Upper lobe of left lung (tissue), 6 donors: ENCODE results near the gene PSMB2. TPM values are rescaled to one million over a fixed set of nuclear protein-coding genes. Genes with fewer than 3 reads are reported as not detected.
A peak's percentile ranks its signal among the peaks of the same experiment; 100 is the strongest.

ENCODE experiments used
- ATAC-seq, 2 donors: fragments of 200-7000 bp; cut with Tn5 transposase; one replicate each; pipeline ENCODE4 v1.9.1; 2022; ENCODE audit warnings: mild to moderate bottlenecking in 2 of 2, moderate library complexity in 2 of 2; ENCODE audit not compliant: low FRiP score in 2 of 2
- DNase-seq, 2 donors: peaks; one replicate each; pipeline ENCODE4 v3.0.0-alpha.2; 2019 to 2020
- H3K27ac ChIP-seq, 4 donors: fragments of 200-600 bp; sonication (generic); one replicate each; pipeline ENCODE4 v1.5.1; 2016 to 2019
- H3K27me3 ChIP-seq, 4 donors: fragments of 200-600 bp; sonication (generic); one replicate each; pipeline ENCODE4 v1.5.1; 2017 to 2019
- H3K36me3 ChIP-seq, 4 donors: fragments of 200-600 bp; sonication (generic); one replicate each; pipeline ENCODE4 v1.5.1; 2016 to 2019
- H3K4me1 ChIP-seq, 4 donors: fragments of 200-600 bp; sonication (generic); one replicate each; pipeline ENCODE4 v1.5.1; 2018 to 2019
- H3K4me3 ChIP-seq, 4 donors: fragments of 200-600 bp; sonication (generic); one replicate each; pipeline ENCODE4 v1.5.1; 2017 to 2019; ENCODE audit warnings: mild to moderate bottlenecking in 2 of 4, moderate library complexity in 1 of 4
- H3K9me3 ChIP-seq, 4 donors: fragments of 200-600 bp; sonication (generic); one replicate each; pipeline ENCODE4 v1.5.1; 2018 to 2019
- EP300 ChIP-seq, 4 donors: sonication (generic); formaldehyde crosslinking; IDR thresholded peaks; one replicate each; pipeline ENCODE4 v1.5.1; 2017; ENCODE audit warnings: antibody characterized with exemption in 4 of 4, control low read depth in 2 of 4
- POLR2A ChIP-seq, 4 donors: fragments of 450-650 bp; IDR thresholded peaks; one replicate each; pipeline ENCODE4 v1.5.1; 2016 to 2017; ENCODE audit warnings: antibody characterized with exemption in 4 of 4, mild to moderate bottlenecking in 2 of 4
- POLR2AphosphoS5 ChIP-seq, 2 donors: sonication (generic); formaldehyde crosslinking; IDR thresholded peaks; one replicate each; pipeline ENCODE4 v1.5.1; 2017; ENCODE audit warnings: antibody characterized with exemption in 2 of 2
- WGBS, 2 donors: methylation state at CpG; one replicate each; pipeline ENCODE4 v1.1.5; 2017 to 2018; 5-methylcytosine and 5-hydroxymethylcytosine counted together
- total RNA-seq, 6 donors: library from RNA; depleted of rRNA in 4 of 6; stranded (reverse); fragments of >200 nt in 4 of 6; gene quantifications; one replicate each; pipeline versions ENCODE4 v1.1.0 to v1.2.1, GENCODE V29; 2016 to 2021
- TF ChIP-seq, protein P1 (sequence below), 6 experiments: fragments of 450-650 bp in 4 of 6; fragments of 200-600 bp in 2 of 6; sonication (generic) in 2 of 6; IDR thresholded peaks; one replicate each; pipeline ENCODE4 v1.5.1; 2016 to 2019; ENCODE audit warnings: antibody characterized with exemption in 6 of 6
- donor health status: DM: no; HTN: no; CAD: no; lungs with moderate emphysema.
- donor health status: DM: no; HTN: yes; CAD: no; lungs with severe emphysema.

PSMB2 gene
- total RNA-seq, 6 donors from 2014 or later: 17.8 to 45.6 (median 38.7) TPM

DNA sequence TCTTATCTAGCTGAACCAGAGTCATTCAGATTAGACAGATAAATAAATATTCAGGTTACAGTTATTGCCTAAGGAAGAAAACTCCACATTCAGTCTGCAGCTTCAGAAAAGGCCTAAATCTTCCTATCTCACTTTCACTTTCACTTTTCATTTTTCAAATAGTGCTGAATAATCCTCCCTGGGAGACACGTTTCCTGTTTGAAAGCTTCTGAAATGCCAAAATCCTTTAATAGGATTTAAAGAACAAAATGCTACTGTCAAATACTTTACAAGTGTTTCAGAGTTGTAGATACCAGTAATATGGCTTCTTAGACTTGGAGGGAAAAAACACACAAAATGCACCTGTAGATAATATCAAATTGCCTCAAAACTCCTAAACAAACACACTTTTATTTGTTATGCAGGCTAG, 3.9 kb downstream of the PSMB2 start:
- ATAC-seq (no peak), DNase-seq (no peak)
- Histone ChIP-seq H3K27ac (peak overlapping the region; percentile 63 to 85 (median 70)), H3K4me3 (peak overlapping the region in 3 of 4 donors; percentile 13 to 42 (median 37)), H3K9me3 (no peaks in the 10 kb centered on the region), H3K36me3 (peaks cover 0 to 38% (median 25%) of the 10 kb centered on the region in 4 donors), H3K27me3 (no peaks in the 10 kb centered on the region), H3K4me1 (peaks cover 37 to 46% (median 45%) of the 10 kb centered on the region in 4 donors)
- no peak for TF ChIP-seq POLR2AphosphoS5 (IDR thresholded peaks at IDR 0.05)
- TF ChIP-seq, protein P1, sequence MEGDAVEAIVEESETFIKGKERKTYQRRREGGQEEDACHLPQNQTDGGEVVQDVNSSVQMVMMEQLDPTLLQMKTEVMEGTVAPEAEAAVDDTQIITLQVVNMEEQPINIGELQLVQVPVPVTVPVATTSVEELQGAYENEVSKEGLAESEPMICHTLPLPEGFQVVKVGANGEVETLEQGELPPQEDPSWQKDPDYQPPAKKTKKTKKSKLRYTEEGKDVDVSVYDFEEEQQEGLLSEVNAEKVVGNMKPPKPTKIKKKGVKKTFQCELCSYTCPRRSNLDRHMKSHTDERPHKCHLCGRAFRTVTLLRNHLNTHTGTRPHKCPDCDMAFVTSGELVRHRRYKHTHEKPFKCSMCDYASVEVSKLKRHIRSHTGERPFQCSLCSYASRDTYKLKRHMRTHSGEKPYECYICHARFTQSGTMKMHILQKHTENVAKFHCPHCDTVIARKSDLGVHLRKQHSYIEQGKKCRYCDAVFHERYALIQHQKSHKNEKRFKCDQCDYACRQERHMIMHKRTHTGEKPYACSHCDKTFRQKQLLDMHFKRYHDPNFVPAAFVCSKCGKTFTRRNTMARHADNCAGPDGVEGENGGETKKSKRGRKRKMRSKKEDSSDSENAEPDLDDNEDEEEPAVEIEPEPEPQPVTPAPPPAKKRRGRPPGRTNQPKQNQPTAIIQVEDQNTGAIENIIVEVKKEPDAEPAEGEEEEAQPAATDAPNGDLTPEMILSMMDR (IDR thresholded peaks at IDR 0.05): no peak
- TF ChIP-seq POLR2A (IDR thresholded peaks at IDR 0.05): no peak
- no peak for TF ChIP-seq EP300 (IDR thresholded peaks at IDR 0.05)
- 0% methylated on average over 1 of the region's 1 CpG for WGBS, 2 donors

DNA sequence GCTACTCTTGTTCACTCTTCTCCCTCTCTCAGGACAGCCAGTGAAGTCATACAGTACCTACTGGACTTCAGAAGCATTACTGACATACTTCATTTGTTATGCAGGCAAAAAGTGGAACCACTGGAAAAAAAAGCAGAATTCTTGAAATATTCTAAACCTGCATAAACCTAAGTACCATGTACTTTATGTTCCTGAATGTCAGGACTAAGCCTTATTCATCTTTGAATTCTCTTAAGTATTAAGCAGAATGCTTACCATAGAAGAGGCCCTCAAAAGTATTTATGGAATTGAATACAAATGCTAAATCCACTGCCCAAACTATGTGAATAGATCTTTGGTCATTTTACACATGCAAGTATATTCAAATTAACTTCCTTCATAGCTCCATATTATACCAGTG, 7.8 kb downstream of the PSMB2 start:
- no peaks in the 10 kb centered on the region for H3K9me3 ChIP-seq
- DNase-seq: no peak
- H3K27ac ChIP-seq: no peak overlapping the region
- TF ChIP-seq EP300 (IDR thresholded peaks at IDR 0.05) (no peak), POLR2AphosphoS5 (IDR thresholded peaks at IDR 0.05) (no peak), POLR2A (IDR thresholded peaks at IDR 0.05) (no peak)
- TF ChIP-seq, protein P1 (IDR thresholded peaks at IDR 0.05): no peak
- no peak overlapping the region for H3K4me3 ChIP-seq
- no peak for ATAC-seq
- H3K36me3 ChIP-seq: peaks cover 0 to 77% (median 53%) of the 10 kb centered on the region in 4 donors
- peaks cover 21 to 24% (median 22%) of the 10 kb centered on the region in 4 donors for H3K4me1 ChIP-seq
- no peaks in the 10 kb centered on the region for H3K27me3 ChIP-seq

DNA sequence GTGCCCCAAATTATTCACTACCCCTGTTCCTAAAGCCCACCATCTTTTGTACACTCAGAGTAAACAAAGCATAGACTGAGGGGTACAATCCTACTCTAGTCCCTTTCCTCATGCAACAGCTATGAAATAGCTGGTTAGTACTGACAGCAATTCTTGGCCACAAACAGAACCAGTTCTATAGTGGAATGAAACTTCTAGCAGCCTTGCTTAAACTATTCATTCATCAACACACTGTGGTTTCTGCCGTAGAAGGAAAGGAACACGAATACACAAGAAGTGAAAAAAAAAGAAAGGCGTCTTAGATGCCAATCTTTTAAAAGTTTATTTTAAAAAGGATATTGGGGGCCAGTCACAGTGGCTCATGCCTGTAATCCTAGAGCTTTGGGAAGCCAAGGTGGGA, 9.9 kb downstream of the PSMB2 start:
- WGBS, 2 donors: 84 to 91% methylated on average over 3 of the region's 3 CpGs
- TF ChIP-seq EP300 (IDR thresholded peaks at IDR 0.05): no peak
- no peak for TF ChIP-seq POLR2AphosphoS5 (IDR thresholded peaks at IDR 0.05)
- no peak for TF ChIP-seq POLR2A (IDR thresholded peaks at IDR 0.05)
- TF ChIP-seq, protein P1 (IDR thresholded peaks at IDR 0.05): no peak
- H3K4me1 ChIP-seq: peaks cover 0 to 5% (median 2%) of the 10 kb centered on the region in 4 donors
- DNase-seq: no peak
- no peak overlapping the region for H3K4me3 ChIP-seq
- no peak for ATAC-seq
- no peaks in the 10 kb centered on the region for H3K9me3 ChIP-seq
- peaks cover 0 to 91% (median 53%) of the 10 kb centered on the region in 4 donors for H3K36me3 ChIP-seq
- no peaks in the 10 kb centered on the region for H3K27me3 ChIP-seq
- H3K27ac ChIP-seq: no peak overlapping the region

DNA sequence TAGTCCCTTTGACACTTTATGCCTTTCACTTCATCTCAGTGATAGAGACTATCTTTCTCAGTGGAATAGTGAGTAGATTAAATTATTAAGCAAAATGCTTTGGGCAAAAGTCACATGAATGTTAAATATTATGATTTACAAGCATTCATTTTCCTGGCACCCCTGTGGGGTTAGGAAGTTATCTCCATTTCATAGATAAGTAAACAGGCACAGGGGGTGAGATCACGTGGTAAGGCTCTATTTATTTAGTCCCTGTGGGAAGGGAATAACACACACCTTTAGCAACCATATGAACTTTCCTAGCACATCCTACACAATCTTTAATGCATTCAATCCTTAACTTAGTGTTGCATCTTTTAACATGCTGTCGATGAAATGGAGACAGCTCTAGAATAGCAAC, 12.3 kb downstream of the PSMB2 start:
- Histone ChIP-seq H3K27me3 (no peaks in the 10 kb centered on the region), H3K27ac (no peak overlapping the region), H3K9me3 (no peaks in the 10 kb centered on the region), H3K4me1 (peaks cover 0 to 5% (median 0%) of the 10 kb centered on the region in 4 donors), H3K4me3 (no peak overlapping the region), H3K36me3 (peaks cover 0 to 88% (median 39%) of the 10 kb centered on the region in 4 donors)
- TF ChIP-seq EP300 (IDR thresholded peaks at IDR 0.05): no peak
- TF ChIP-seq, protein P1 (IDR thresholded peaks at IDR 0.05): no peak
- TF ChIP-seq POLR2AphosphoS5 (IDR thresholded peaks at IDR 0.05): no peak
- TF ChIP-seq POLR2A (IDR thresholded peaks at IDR 0.05): no peak
- no peak for ATAC-seq
- 53 to 73% methylated on average over 2 of the region's 2 CpGs for WGBS, 2 donors
- DNase-seq: no peak

DNA sequence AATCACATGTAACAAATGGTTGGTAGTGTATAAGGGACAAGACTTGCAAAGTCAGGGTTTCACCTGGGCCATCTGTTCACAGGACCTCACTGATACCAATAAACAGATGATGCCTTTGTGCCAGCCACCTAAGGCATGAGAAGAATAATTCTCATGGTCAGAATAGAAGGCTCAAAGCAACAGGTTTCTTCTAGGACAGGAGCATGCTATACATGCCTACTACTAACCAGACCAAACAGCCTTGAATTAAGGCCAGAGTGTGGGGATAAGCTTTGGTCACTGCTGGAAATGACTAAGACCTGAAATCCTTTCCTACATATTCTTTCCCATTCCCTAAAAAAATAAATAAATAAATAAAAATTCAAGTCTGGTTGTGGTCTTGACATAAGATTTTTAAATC, 17.5 kb downstream of the PSMB2 start:
- H3K27me3 ChIP-seq: no peaks in the 10 kb centered on the region
- no peak for TF ChIP-seq POLR2AphosphoS5 (IDR thresholded peaks at IDR 0.05)
- no peak for TF ChIP-seq EP300 (IDR thresholded peaks at IDR 0.05)
- TF ChIP-seq, protein P1 (IDR thresholded peaks at IDR 0.05): no peak
- TF ChIP-seq POLR2A (IDR thresholded peaks at IDR 0.05): no peak
- peaks cover 0 to 63% (median 11%) of the 10 kb centered on the region in 4 donors for H3K36me3 ChIP-seq
- H3K27ac ChIP-seq: no peak overlapping the region
- no peak for DNase-seq
- no peak overlapping the region for H3K4me3 ChIP-seq
- H3K4me1 ChIP-seq: peaks cover 0 to under 1% (median 0%) of the 10 kb centered on the region in 4 donors
- no peak for ATAC-seq
- H3K9me3 ChIP-seq: no peaks in the 10 kb centered on the region
